ENCODE results near the gene SUPT5H. TPM values are rescaled to one million over a fixed set of nuclear protein-coding genes. Genes with fewer than 3 reads are reported as not detected.

SUPT5H gene
- total RNA-seq, 1 donor from 2014 or later: 200 TPM

DNA sequence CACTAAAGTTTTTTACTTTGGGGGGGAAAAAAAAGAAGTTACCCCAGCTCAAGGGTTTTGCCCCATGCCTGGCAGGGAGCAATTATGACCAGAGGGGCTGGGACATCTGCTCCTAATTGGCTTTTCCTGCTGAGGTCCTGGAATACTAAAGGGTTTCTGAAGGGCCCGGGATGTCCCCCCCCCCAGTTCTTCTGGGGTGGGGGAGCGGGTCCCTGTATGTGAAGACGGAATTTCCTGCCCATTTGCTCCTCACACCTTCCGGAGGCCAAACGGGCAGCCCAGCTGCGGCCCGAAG, 52.3 kb downstream of the SUPT5H start:
- ChIA-PET CTCF (interaction anchor here (0.7 to 1.2 kb wide), 5 partner anchors 22 to 108 kb away, joined by 3 to 4 read pairs (median 3); no protein-coding TSS in a partner anchor), POLR2A (interaction anchor here (0.8 to 1.4 kb wide), 5 partner anchors 52 to 106 kb away, joined by 3 to 6 read pairs (median 3); partner anchors contain the start of genes MED29, RPS16, SUPT5H and ZFP36)
- Mint-ChIP-seq H3K4me3 (no peak overlapping the region), H3K27me3 (peaks cover 22% of the 10 kb centered on the region), H3K36me3 (ENCODE audit: low read depth) (peaks cover 2% of the 10 kb centered on the region), H3K27ac (no peak overlapping the region), H3K9me3 (no peaks in the 10 kb centered on the region), H3K4me1 (peaks cover 23% of the 10 kb centered on the region)
- DNase-seq (no peak), ATAC-seq (ENCODE audit: low read depth) (no peak)
- TF ChIP-seq, protein P1, sequence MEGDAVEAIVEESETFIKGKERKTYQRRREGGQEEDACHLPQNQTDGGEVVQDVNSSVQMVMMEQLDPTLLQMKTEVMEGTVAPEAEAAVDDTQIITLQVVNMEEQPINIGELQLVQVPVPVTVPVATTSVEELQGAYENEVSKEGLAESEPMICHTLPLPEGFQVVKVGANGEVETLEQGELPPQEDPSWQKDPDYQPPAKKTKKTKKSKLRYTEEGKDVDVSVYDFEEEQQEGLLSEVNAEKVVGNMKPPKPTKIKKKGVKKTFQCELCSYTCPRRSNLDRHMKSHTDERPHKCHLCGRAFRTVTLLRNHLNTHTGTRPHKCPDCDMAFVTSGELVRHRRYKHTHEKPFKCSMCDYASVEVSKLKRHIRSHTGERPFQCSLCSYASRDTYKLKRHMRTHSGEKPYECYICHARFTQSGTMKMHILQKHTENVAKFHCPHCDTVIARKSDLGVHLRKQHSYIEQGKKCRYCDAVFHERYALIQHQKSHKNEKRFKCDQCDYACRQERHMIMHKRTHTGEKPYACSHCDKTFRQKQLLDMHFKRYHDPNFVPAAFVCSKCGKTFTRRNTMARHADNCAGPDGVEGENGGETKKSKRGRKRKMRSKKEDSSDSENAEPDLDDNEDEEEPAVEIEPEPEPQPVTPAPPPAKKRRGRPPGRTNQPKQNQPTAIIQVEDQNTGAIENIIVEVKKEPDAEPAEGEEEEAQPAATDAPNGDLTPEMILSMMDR (IDR thresholded peaks at IDR 0.05): no peak
- intact Hi-C loops (cut with micrococcal nuclease): no loop called here

DNA sequence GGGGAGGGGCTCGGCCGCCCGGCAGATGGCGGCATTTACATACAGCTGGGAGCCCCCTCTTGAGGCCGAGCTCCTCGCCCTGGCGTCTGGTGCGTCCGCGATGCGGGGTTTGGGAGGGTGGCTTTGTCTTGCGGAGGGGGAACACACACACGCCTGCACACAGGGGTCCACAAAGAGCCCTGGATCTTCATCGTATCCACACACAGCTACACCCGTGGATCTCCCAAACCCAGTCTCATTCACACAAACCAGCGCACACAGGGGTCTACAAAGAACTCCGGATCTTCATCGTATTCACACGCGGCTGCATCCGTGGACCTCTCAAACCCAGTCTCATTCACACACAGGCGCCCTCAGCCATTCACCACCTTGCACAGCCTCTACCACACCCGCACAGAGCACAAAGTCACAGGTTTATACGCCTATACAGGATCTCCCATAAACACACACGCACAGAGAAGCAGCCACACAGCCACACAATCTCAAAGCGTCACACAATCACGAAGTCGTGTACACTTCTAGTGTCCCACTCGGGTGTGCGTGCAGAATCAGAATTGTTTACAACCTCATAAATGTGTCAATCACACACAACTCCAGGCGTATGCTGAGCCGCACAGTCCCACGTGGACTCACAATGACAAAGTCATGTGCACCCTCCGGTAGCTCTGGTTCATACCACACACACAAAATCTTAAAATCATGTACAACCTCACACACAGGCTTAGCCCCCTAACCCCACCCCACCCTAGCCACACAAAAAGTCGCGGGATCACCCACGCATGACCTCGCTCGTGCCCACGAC, 52.8 kb downstream of the SUPT5H start:
- POLR2A ChIA-PET: interaction anchor here (0.7 to 1.4 kb wide), 10 partner anchors 16 to 107 kb away, joined by 3 to 7 read pairs (median 3); partner anchors contain the start of genes MED29, RPS16, SUPT5H and ZFP36
- intact Hi-C loops (cut with micrococcal nuclease): loop anchor here (2.0 kb wide), 2 partner anchors 17 to 53 kb away; partner anchors contain the start of genes SUPT5H and TIMM50
- peaks cover 25% of the 10 kb centered on the region for H3K4me1 Mint-ChIP-seq
- peak overlapping the region; percentile 78 for H3K4me3 Mint-ChIP-seq
- no peaks in the 10 kb centered on the region for H3K9me3 Mint-ChIP-seq
- H3K36me3 Mint-ChIP-seq (ENCODE audit: low read depth): no peaks in the 10 kb centered on the region
- CTCF ChIA-PET: interaction anchor here (0.7 to 1.2 kb wide), 6 partner anchors 22 to 108 kb away, joined by 3 to 4 read pairs (median 3); no protein-coding TSS in a partner anchor
- no peak for DNase-seq
- peaks cover 22% of the 10 kb centered on the region for H3K27me3 Mint-ChIP-seq
- ATAC-seq (ENCODE audit: low read depth): peak; percentile 42
- H3K27ac Mint-ChIP-seq: no peak overlapping the region
- TF ChIP-seq, protein P1 (IDR thresholded peaks at IDR 0.05): no peak

DNA sequence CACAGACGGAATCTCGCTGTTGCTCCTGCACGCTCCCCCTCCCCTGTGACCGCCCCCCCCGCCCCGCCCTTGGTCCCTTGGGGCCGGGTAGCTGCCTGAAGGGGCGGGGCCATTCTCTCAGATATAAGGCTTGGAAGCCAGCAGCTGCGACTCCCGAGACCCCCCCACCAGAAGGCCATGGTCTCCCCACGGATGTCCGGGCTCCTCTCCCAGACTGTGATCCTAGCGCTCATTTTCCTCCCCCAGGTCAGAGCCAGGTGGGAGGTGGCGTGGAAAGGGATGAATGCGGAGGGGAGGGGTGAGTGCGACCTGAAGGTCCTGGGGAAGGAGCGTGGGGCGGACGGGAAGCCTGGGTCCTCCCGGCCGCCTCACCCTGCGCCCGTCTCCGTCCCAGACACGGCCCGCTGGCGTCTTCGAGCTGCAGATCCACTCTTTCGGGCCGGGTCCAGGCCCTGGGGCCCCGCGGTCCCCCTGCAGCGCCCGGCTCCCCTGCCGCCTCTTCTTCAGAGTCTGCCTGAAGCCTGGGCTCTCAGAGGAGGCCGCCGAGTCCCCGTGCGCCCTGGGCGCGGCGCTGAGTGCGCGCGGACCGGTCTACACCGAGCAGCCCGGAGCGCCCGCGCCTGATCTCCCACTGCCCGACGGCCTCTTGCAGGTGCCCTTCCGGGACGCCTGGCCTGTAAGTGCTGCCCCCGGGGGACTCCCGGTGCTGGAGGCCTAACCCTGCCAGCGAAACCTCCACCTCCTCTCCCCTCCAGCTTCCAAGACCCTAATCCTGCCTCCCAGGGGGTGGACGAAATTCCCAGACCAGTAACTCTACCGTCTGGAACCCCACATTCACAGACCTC, 53.6 kb downstream of the SUPT5H start, which contains the start of gene DLL3:
DLL3 (plus strand) TSS at position 150 of the 845 bp plus-strand sequence; CDS start at position 178, 28 bp downstream.
- H3K27me3 Mint-ChIP-seq: peaks cover 30% of the 10 kb centered on the region
- TF ChIP-seq, protein P1 (IDR thresholded peaks at IDR 0.05): no peak
- DNase-seq: peak; percentile 35
- ChIA-PET POLR2A (interaction anchor here (0.6 to 1.4 kb wide), 9 partner anchors 15 to 101 kb away, joined by 3 to 7 read pairs (median 3); partner anchors contain the start of genes RPS16, SUPT5H and ZFP36), CTCF (interaction anchor here (1.0 kb wide), 1 partner anchor 32 kb away, joined by 4 read pairs; no protein-coding TSS in a partner anchor)
- peaks cover 32% of the 10 kb centered on the region for H3K4me1 Mint-ChIP-seq
- ATAC-seq (ENCODE audit: low read depth): peak; percentile 38
- peak within 1 kb of the TSS; percentile 78 for H3K4me3 Mint-ChIP-seq
- H3K36me3 Mint-ChIP-seq (ENCODE audit: low read depth): no peaks in the 10 kb centered on the region
- intact Hi-C loops (cut with micrococcal nuclease): loop anchor here (2.0 kb wide), 2 partner anchors 18 to 54 kb away; partner anchors contain the start of genes SUPT5H and TIMM50
- H3K9me3 Mint-ChIP-seq: no peaks in the 10 kb centered on the region
- H3K27ac Mint-ChIP-seq: no peak within 1 kb of the TSS

DNA sequence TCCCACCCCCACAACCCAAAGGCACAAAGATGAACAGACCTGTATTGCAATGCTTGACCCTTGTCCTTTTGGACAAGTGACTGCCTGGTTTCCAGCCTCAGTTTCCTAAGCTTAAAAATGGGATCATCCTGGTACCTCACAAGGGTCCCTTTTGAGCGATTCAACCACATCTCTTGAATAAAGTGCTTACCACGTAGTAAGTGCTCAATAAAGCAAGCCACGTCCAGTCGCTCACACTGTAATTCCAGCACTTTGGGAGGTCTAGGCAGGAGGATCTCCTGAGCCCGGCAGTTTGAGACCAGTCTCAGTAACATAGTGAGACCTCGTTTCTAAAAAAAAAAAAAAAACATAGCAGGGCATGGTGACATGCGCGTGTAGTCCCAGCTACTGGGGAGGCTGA, 54.5 kb downstream of the SUPT5H start:
- H3K4me1 Mint-ChIP-seq: peaks cover 33% of the 10 kb centered on the region
- ChIA-PET CTCF (no interaction called here), POLR2A (interaction anchor here (0.6 to 0.7 kb wide), 2 partner anchors 93 to 749 kb away, joined by 3 to 5 read pairs; partner anchors contain the start of gene ZFP36)
- H3K27ac Mint-ChIP-seq: no peak overlapping the region
- H3K4me3 Mint-ChIP-seq: peak overlapping the region; percentile 73
- ATAC-seq (ENCODE audit: low read depth): no peak
- H3K9me3 Mint-ChIP-seq: no peaks in the 10 kb centered on the region
- no peak for DNase-seq
- TF ChIP-seq, protein P1 (IDR thresholded peaks at IDR 0.05): no peak
- intact Hi-C loops (cut with micrococcal nuclease): loop anchor here (2.0 to 10.0 kb wide), 3 partner anchors 19 to 1105 kb away; partner anchors contain the start of genes LTBP4, SUPT5H and TIMM50
- no peaks in the 10 kb centered on the region for H3K36me3 Mint-ChIP-seq (ENCODE audit: low read depth)
- peaks cover 39% of the 10 kb centered on the region for H3K27me3 Mint-ChIP-seq
